HG03342 (cell line): Measurements from ENCODE around the gene LECT2.

ENCODE experiments used
- ATAC-seq: cut with Tn5 transposase; IDR thresholded peaks from one replicate; pipeline ENCODE4 v1.9.1; 2021; ENCODE audit warnings: mild to moderate bottlenecking, moderate library complexity; ENCODE audit not compliant: unreplicated experiment

Gene LECT2

GRCh38 chr5:135954899-135955298, at the start of gene LECT2:
Gene LECT2 (minus strand): TSS chr5:135954983. CDS start chr5:135954833, 150 bp downstream.
- ATAC-seq, result no peak

GRCh38 chr5:136004436-136004835, 49.7 kb upstream of the LECT2 start:
- ATAC-seq, result no peak

GRCh38 chr5:136001466-136001981, 46.7 kb upstream of the LECT2 start:
- ATAC-seq, result no peak

- ATAC-seq, result no peak
These were observed 46.1 kb upstream of the LECT2 start for GRCh38 chr5:136000932-136001331.

- ATAC-seq, result no peak
These were observed 45.4 kb upstream of the LECT2 start for GRCh38 chr5:136000147-136000546.

GRCh38 chr5:135999406-136000139, 44.8 kb upstream of the LECT2 start:
- ATAC-seq, result no peak

- no peak for ATAC-seq
These were observed 44.1 kb upstream of the LECT2 start for GRCh38 chr5:135998889-135999288.

GRCh38 chr5:135997673-135998335, 43.0 kb upstream of the LECT2 start:
- ATAC-seq, result no peak

GRCh38 chr5:135996611-135997010, 41.8 kb upstream of the LECT2 start:
- no peak for ATAC-seq

GRCh38 chr5:135995976-135996375, 41.2 kb upstream of the LECT2 start:
- no peak for ATAC-seq

GRCh38 chr5:135993880-135994636, 39.3 kb upstream of the LECT2 start:
- ATAC-seq, result no peak

GRCh38 chr5:135993335-135993879, 38.6 kb upstream of the LECT2 start:
- no peak for ATAC-seq

GRCh38 chr5:135991429-135991828, 36.6 kb upstream of the LECT2 start:
- no peak for ATAC-seq

- no peak for ATAC-seq
These were observed 35.9 kb upstream of the LECT2 start for GRCh38 chr5:135990528-135991255.

GRCh38 chr5:135989686-135990085, 34.9 kb upstream of the LECT2 start:
- ATAC-seq, result no peak

GRCh38 chr5:135988546-135988945, 33.8 kb upstream of the LECT2 start:
- no peak for ATAC-seq

GRCh38 chr5:135986891-135987401, 32.2 kb upstream of the LECT2 start:
- no peak for ATAC-seq

- ATAC-seq, result no peak
These were observed 31.6 kb upstream of the LECT2 start for GRCh38 chr5:135986401-135986800.

- ATAC-seq, result no peak
These were observed 31.2 kb upstream of the LECT2 start for GRCh38 chr5:135985951-135986350.

GRCh38 chr5:135980620-135981019, 25.8 kb upstream of the LECT2 start:
- no peak for ATAC-seq
